Parathyroid adenoma (tissue), 2 donors: Measurements from ENCODE around the gene FAM43A.

Source experiments
- H2AFZ ChIP-seq: fragments of 300-600 bp; sonication (generic); one replicate; pipeline ENCODE4 v1.7.0; 2017; ENCODE audit warnings: antibody characterized with exemption, mild to moderate bottlenecking
- H3K27ac ChIP-seq: fragments of 300-600 bp; sonication (generic); one replicate; pipeline ENCODE4 v1.7.0; 2017
- H3K27me3 ChIP-seq: fragments of 300-600 bp; sonication (generic); one replicate; pipeline ENCODE4 v1.7.0; 2017; ENCODE audit warnings: low read length; ENCODE audit not compliant: control insufficient read depth, insufficient read depth
- H3K36me3 ChIP-seq: fragments of 300-600 bp; sonication (generic); one replicate; pipeline ENCODE4 v1.7.0; 2017; ENCODE audit warnings: low read length; ENCODE audit not compliant: control insufficient read depth, insufficient read depth
- H3K4me1 ChIP-seq: fragments of 300-600 bp; sonication (generic); one replicate; pipeline ENCODE4 v1.7.0; 2017; ENCODE audit warnings: control low read depth
- H3K4me2 ChIP-seq: fragments of 300-600 bp; sonication (generic); one replicate; pipeline ENCODE4 v1.7.0; 2017; ENCODE audit warnings: low read length
- H3K4me3 ChIP-seq: fragments of 300-600 bp; sonication (generic); one replicate; pipeline ENCODE4 v1.7.0; 2017; ENCODE audit warnings: low read depth, low read length
- H3K79me2 ChIP-seq: fragments of 300-600 bp; sonication (generic); one replicate; pipeline ENCODE4 v1.7.0; 2017; ENCODE audit warnings: control low read depth
- H3K9ac ChIP-seq: fragments of 300-600 bp; sonication (generic); one replicate; pipeline ENCODE4 v1.7.0; 2017; ENCODE audit warnings: mild to moderate bottlenecking
- H3K9me3 ChIP-seq: fragments of 300-600 bp; sonication (generic); one replicate; pipeline ENCODE4 v1.7.0; 2017; ENCODE audit warnings: low read length; ENCODE audit not compliant: control insufficient read depth
- TF ChIP-seq, protein P1 (sequence below): fragments of 300-600 bp; sonication (generic); IDR thresholded peaks from one replicate; pipeline ENCODE4 v1.7.0; 2017; ENCODE audit warnings: antibody characterized with exemption, mild to moderate bottlenecking
- donor health status: primary hyperparathyroidism.

FAM43A gene

GRCh38 chr3:194686414-194686815, 732 bp downstream of the FAM43A start:
- Histone ChIP-seq H3K36me3 (no peaks in the 10 kb centered on the region), H3K9ac (no peak overlapping the region), H3K79me2 (no peaks in the 10 kb centered on the region), H2AFZ (peak overlapping the region; percentile 70), H3K27me3 (no peaks in the 10 kb centered on the region), H3K4me1 (peaks cover 14% of the 10 kb centered on the region), H3K4me2 (peak overlapping the region; percentile 77), H3K4me3 (peak overlapping the region; percentile 67), H3K9me3 (no peaks in the 10 kb centered on the region), H3K27ac (no peak overlapping the region)
- TF ChIP-seq, protein P1, sequence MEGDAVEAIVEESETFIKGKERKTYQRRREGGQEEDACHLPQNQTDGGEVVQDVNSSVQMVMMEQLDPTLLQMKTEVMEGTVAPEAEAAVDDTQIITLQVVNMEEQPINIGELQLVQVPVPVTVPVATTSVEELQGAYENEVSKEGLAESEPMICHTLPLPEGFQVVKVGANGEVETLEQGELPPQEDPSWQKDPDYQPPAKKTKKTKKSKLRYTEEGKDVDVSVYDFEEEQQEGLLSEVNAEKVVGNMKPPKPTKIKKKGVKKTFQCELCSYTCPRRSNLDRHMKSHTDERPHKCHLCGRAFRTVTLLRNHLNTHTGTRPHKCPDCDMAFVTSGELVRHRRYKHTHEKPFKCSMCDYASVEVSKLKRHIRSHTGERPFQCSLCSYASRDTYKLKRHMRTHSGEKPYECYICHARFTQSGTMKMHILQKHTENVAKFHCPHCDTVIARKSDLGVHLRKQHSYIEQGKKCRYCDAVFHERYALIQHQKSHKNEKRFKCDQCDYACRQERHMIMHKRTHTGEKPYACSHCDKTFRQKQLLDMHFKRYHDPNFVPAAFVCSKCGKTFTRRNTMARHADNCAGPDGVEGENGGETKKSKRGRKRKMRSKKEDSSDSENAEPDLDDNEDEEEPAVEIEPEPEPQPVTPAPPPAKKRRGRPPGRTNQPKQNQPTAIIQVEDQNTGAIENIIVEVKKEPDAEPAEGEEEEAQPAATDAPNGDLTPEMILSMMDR = no peak

DNA sequence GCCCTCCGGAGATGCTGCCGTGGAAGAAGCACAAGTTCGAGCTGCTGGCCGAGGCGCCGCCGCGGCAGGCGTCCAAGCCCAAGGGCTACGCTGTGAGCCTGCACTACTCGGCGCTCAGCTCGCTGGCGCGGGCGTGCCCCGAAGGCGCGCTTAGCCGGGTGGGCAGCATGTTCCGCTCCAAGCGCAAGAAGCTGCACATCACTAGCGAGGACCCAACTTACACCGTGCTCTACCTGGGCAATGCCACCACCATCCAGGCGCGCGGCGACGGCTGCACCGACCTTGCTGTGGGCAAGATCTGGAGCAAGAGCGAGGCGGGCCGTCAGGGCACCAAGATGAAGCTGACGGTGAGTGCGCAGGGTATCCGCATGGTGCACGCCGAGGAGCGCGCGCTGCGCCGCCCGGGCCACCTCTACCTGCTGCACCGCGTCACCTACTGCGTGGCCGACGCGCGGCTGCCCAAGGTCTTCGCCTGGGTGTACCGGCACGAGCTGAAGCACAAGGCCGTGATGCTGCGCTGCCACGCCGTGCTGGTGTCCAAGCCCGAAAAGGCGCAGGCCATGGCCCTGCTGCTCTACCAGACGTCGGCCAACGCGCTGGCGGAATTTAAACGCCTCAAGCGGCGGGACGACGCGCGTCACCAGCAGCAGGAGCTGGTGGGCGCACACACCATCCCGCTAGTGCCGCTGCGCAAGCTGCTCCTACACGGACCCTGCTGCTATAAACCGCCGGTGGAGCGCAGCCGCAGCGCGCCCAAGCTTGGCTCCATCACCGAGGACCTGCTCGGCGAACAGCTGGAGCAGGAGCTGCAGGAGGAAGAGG, 1.3 kb downstream of the FAM43A start:
- H3K9me3 ChIP-seq = no peaks in the 10 kb centered on the region
- H3K27ac ChIP-seq = no peak overlapping the region
- H3K4me3 ChIP-seq = peak overlapping the region; percentile 67
- H3K9ac ChIP-seq = no peak overlapping the region
- H3K4me1 ChIP-seq = peaks cover 21% of the 10 kb centered on the region
- no peaks in the 10 kb centered on the region for H3K27me3 ChIP-seq
- peak overlapping the region; percentile 68 for H2AFZ ChIP-seq
- no peaks in the 10 kb centered on the region for H3K79me2 ChIP-seq
- peak overlapping the region; percentile 77 for H3K4me2 ChIP-seq
- TF ChIP-seq, protein P1 = no peak
- H3K36me3 ChIP-seq = no peaks in the 10 kb centered on the region

DNA sequence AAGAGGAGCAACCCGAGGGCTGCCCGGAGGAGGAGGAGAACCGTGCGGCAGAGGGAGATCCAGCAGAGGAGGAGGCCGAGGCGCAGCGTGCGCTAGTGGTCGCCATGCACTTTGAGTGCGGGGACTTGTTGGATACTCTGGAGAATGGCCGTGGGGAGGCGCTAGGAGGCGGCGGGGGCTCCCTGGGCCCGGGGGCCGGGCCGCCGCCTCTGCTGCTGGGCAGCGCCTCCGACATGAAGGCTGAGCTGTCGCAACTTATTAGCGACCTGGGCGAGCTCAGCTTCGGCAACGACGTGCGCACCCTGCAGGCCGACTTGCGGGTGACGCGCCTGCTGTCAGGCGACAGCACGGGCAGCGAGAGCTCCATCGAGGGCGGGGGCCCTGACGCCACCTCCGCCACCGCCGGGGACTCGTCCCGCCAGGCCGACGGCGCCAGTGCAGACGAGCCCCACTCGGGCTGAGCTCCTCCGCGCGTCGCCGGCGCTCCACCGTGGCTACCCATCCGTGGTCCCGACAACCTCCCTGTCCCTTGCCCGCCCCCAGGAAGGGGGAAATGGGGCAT, 2.0 kb downstream of the FAM43A start:
- Histone ChIP-seq H3K4me3 (peak overlapping the region; percentile 12), H3K36me3 (no peaks in the 10 kb centered on the region), H3K9me3 (no peaks in the 10 kb centered on the region), H3K79me2 (no peaks in the 10 kb centered on the region), H2AFZ (peak overlapping the region; percentile 68), H3K9ac (no peak overlapping the region), H3K27ac (peak overlapping the region; percentile 37), H3K4me2 (peak overlapping the region; percentile 77), H3K4me1 (peaks cover 22% of the 10 kb centered on the region), H3K27me3 (no peaks in the 10 kb centered on the region)
- TF ChIP-seq, protein P1 = peak; percentile 33

- peak overlapping the region; percentile 37 for H3K27ac ChIP-seq
- no peaks in the 10 kb centered on the region for H3K27me3 ChIP-seq
- peak overlapping the region; percentile 68 for H2AFZ ChIP-seq
- no peak overlapping the region for H3K9ac ChIP-seq
- H3K79me2 ChIP-seq = no peaks in the 10 kb centered on the region
- H3K36me3 ChIP-seq = no peaks in the 10 kb centered on the region
- TF ChIP-seq, protein P1 = no peak
- peak overlapping the region; percentile 12 for H3K4me3 ChIP-seq
- H3K9me3 ChIP-seq = no peaks in the 10 kb centered on the region
- peaks cover 22% of the 10 kb centered on the region for H3K4me1 ChIP-seq
- H3K4me2 ChIP-seq = peak overlapping the region; percentile 77
Measured at GRCh38 chr3:194688200-194688740, 2.6 kb downstream of the FAM43A start.
